NB4 (cell line): ENCODE results near the gene POU2F2.

Source experiments
- CTCF ChIP-seq: IDR thresholded peaks from one replicate; pipeline ENCODE4 v1.5.1; 2012; ENCODE audit warnings: low read depth, low read length
- MAX ChIP-seq: IDR thresholded peaks from 2 replicates; pipeline ENCODE4 v1.6.1; 2011; ENCODE audit warnings: low read depth, low read length
- MYC ChIP-seq: IDR thresholded peaks from 2 replicates; pipeline ENCODE4 v1.6.1; 2011; ENCODE audit warnings: low read depth, low read length
- POLR2A ChIP-seq: IDR thresholded peaks from 2 replicates; pipeline ENCODE4 v1.6.1; 2011; ENCODE audit warnings: mild to moderate bottlenecking; ENCODE audit not compliant: insufficient read length; ENCODE audit errors: extremely low read depth

- TF ChIP-seq CTCF (no peak), POLR2A (no peak), MAX (no peak), MYC (no peak)
Measured at GRCh38 chr19:42099336-42099925, 32.8 kb downstream of the POU2F2 start.
